ENCODE results near the gene KLHL1.
A peak's percentile ranks its signal among the peaks of the same experiment; 100 is the strongest.

Gene KLHL1

GRCh38 chr13:69857183-69857821, 250.9 kb downstream of the KLHL1 start:
- peak; percentile 26 for DNase-seq

GRCh38 chr13:69856331-69856730, 251.9 kb downstream of the KLHL1 start:
- no peak for DNase-seq

- DNase-seq, result no peak
Observed at GRCh38 chr13:69828527-69828926, 279.7 kb downstream of the KLHL1 start.

GRCh38 chr13:69820180-69820579, 288.1 kb downstream of the KLHL1 start:
- no peak for DNase-seq

GRCh38 chr13:69817333-69817869, 290.9 kb downstream of the KLHL1 start:
- DNase-seq, result no peak

- no peak for DNase-seq
Observed at GRCh38 chr13:69809152-69809551, 299.1 kb downstream of the KLHL1 start.

GRCh38 chr13:69796256-69796655, 312.0 kb downstream of the KLHL1 start:
- DNase-seq, result no peak

- no peak for DNase-seq
Observed at GRCh38 chr13:69793783-69794453, 314.3 kb downstream of the KLHL1 start.

- no peak for DNase-seq
Observed at GRCh38 chr13:69776937-69777336, 331.3 kb downstream of the KLHL1 start.

GRCh38 chr13:69769608-69770007, 338.6 kb downstream of the KLHL1 start:
- DNase-seq, result no peak

- no peak for DNase-seq
Observed at GRCh38 chr13:69761581-69761980, 346.7 kb downstream of the KLHL1 start.

- DNase-seq, result no peak
Observed at GRCh38 chr13:69755101-69755500, 353.2 kb downstream of the KLHL1 start.

GRCh38 chr13:69751259-69751658, 357.0 kb downstream of the KLHL1 start:
- no peak for DNase-seq

GRCh38 chr13:69737129-69737935, 370.9 kb downstream of the KLHL1 start:
- no peak for DNase-seq

- no peak for DNase-seq
Observed at GRCh38 chr13:69721631-69722030, 386.6 kb downstream of the KLHL1 start.

GRCh38 chr13:69720278-69720983, 387.8 kb downstream of the KLHL1 start:
- DNase-seq, result no peak

- DNase-seq, result no peak
Observed at GRCh38 chr13:69706807-69707206, 401.4 kb downstream of the KLHL1 start.

- DNase-seq, result no peak
Observed at GRCh38 chr13:69704311-69704710, 403.9 kb downstream of the KLHL1 start.

- DNase-seq, result no peak
Observed at GRCh38 chr13:69690999-69691398, 417.3 kb downstream of the KLHL1 start.

- DNase-seq, result no peak
Observed at GRCh38 chr13:69683921-69684686, 424.1 kb downstream of the KLHL1 start.

GRCh38 chr13:69681722-69682121, 426.5 kb downstream of the KLHL1 start:
- DNase-seq, result no peak

- no peak for DNase-seq
Observed at GRCh38 chr13:69677343-69677742, 430.9 kb downstream of the KLHL1 start.
